HFFc6 (cell line): ENCODE results near the gene RHO. TPM values are rescaled to one million over a fixed set of nuclear protein-coding genes. Genes with fewer than 3 reads are reported as not detected.

Experiments
- DNase-seq: peaks from one replicate; pipeline ENCODE4 v3.0.0-alpha.2; 2018
- H3K27ac Mint-ChIP-seq: 2 replicates; pipeline ENCODE4 v1.8.0; 2020; ENCODE audit warnings: mild to moderate bottlenecking, mixed read lengths
- H3K27me3 Mint-ChIP-seq: 2 replicates; pipeline ENCODE4 v1.8.0; 2021; ENCODE audit warnings: mild to moderate bottlenecking, moderate library complexity, mixed read lengths; ENCODE audit not compliant: insufficient read depth
- H3K36me3 Mint-ChIP-seq: 2 replicates; pipeline ENCODE4 v1.8.0; 2021; ENCODE audit warnings: low read depth, mixed read lengths
- H3K4me1 Mint-ChIP-seq: 2 replicates; pipeline ENCODE4 v1.8.0; 2020; ENCODE audit warnings: low read depth, mixed read lengths
- H3K4me3 Mint-ChIP-seq: 2 replicates; pipeline ENCODE4 v1.8.0; 2020; ENCODE audit warnings: mild to moderate bottlenecking, moderate library complexity, mixed read lengths
- H3K9me3 Mint-ChIP-seq: 2 replicates; pipeline ENCODE4 v1.8.0; 2020; ENCODE audit warnings: mild to moderate bottlenecking, mixed read lengths
- CTCF ChIP-seq: fragments of 200-600 bp; sonication (generic); IDR thresholded peaks from 2 replicates; pipeline ENCODE4 v1.5.0; 2021; ENCODE audit warnings: antibody characterized with exemption, mild to moderate bottlenecking
- total RNA-seq, 6 experiments: library from RNA; stranded (reverse); fragmentation: NEBNext Ultra II Directional; extraction: Animal tissue kit (Norgen Biotek cat#: 25700); gene quantifications; 2 replicates in 1 of 6; 3 replicates in 5 of 6; pipeline ENCODE4 v1.2.3, GENCODE V29; 2021

The RHO gene
- total RNA-seq, 6 experiments from 2014 or later: not detected

GRCh38 chr3:129518581-129518980 lies 9.9 kb upstream of the RHO start:
- no peaks in the 10 kb centered on the region for H3K9me3 Mint-ChIP-seq
- DNase-seq: no peak
- H3K27ac Mint-ChIP-seq: no peak overlapping the region
- H3K4me3 Mint-ChIP-seq: no peak overlapping the region
- no peaks in the 10 kb centered on the region; the same call in 1 of the 2 replicates for H3K27me3 Mint-ChIP-seq
- peaks cover 9% of the 10 kb centered on the region; the same call in 1 of the 2 replicates for H3K4me1 Mint-ChIP-seq
- peaks cover 13% of the 10 kb centered on the region; the same call in 1 of the 2 replicates for H3K36me3 Mint-ChIP-seq
- no peak for TF ChIP-seq CTCF

- Mint-ChIP-seq H3K4me3 (no peak overlapping the region), H3K27ac (no peak overlapping the region), H3K9me3 (no peaks in the 10 kb centered on the region), H3K4me1 (peaks cover 9% of the 10 kb centered on the region; the same call in 1 of the 2 replicates), H3K27me3 (no peaks in the 10 kb centered on the region; the same call in 1 of the 2 replicates), H3K36me3 (peaks cover 13% of the 10 kb centered on the region; the same call in 1 of the 2 replicates)
- no peak for TF ChIP-seq CTCF
- DNase-seq: no peak
Observed at GRCh38 chr3:129519449-129519848, 9.0 kb upstream of the RHO start.

GRCh38 chr3:129519896-129520715 lies 8.3 kb upstream of the RHO start:
- Mint-ChIP-seq H3K4me3 (no peak overlapping the region), H3K4me1 (peaks cover 12% of the 10 kb centered on the region; the same call in 1 of the 2 replicates), H3K27me3 (no peaks in the 10 kb centered on the region; the same call in 1 of the 2 replicates), H3K27ac (no peak overlapping the region), H3K9me3 (no peaks in the 10 kb centered on the region), H3K36me3 (peaks cover 13% of the 10 kb centered on the region; the same call in 1 of the 2 replicates)
- no peak for DNase-seq
- no peak for TF ChIP-seq CTCF

GRCh38 chr3:129520960-129521359 lies 7.5 kb upstream of the RHO start:
- Mint-ChIP-seq H3K9me3 (no peaks in the 10 kb centered on the region), H3K4me1 (peaks cover 19% of the 10 kb centered on the region), H3K27me3 (no peaks in the 10 kb centered on the region; the same call in 1 of the 2 replicates), H3K36me3 (peaks cover 13% of the 10 kb centered on the region; the same call in 1 of the 2 replicates), H3K27ac (no peak overlapping the region), H3K4me3 (no peak overlapping the region)
- TF ChIP-seq CTCF: no peak
- DNase-seq: no peak

- Mint-ChIP-seq H3K27me3 (no peaks in the 10 kb centered on the region; the same call in 1 of the 2 replicates), H3K4me1 (peaks cover 23% of the 10 kb centered on the region), H3K9me3 (no peaks in the 10 kb centered on the region), H3K4me3 (no peak overlapping the region), H3K27ac (no peak overlapping the region), H3K36me3 (peaks cover 12% of the 10 kb centered on the region; the same call in 1 of the 2 replicates)
- no peak for DNase-seq
- no peak for TF ChIP-seq CTCF
Observed at GRCh38 chr3:129521611-129522010, 6.8 kb upstream of the RHO start.
